CD14-positive monocyte (primary cell): ENCODE results near the gene SIRT7. TPM values are rescaled to one million over a fixed set of nuclear protein-coding genes. Genes with fewer than 3 reads are reported as not detected.

Source experiments
- DNase-seq, 3 donors: peaks; one replicate each; pipeline ENCODE4 v3.0.0-alpha.2; 2011 to 2022
- H2AFZ ChIP-seq: 2 replicates; pipeline ENCODE4 v1.6.0; 2012; ENCODE audit warnings: mild to moderate bottlenecking, low read depth, low read length, inconsistent platforms; ENCODE audit not compliant: insufficient read depth, poor library complexity, severe bottlenecking
- H3K27ac ChIP-seq, 2 donors: 1 replicate in 1 of 2; 2 replicates in 1 of 2; pipeline ENCODE4 v1.5.1; 2012 to 2013; ENCODE audit warnings: low read length in 2 of 2, control low read depth in 1 of 2, inconsistent platforms in 1 of 2, low read depth in 1 of 2, mild to moderate bottlenecking in 1 of 2
- H3K27me3 ChIP-seq, 2 donors: one replicate each; pipeline versions ENCODE4 v1.6.0 to v1.6.1; 2011 to 2013; ENCODE audit warnings: low read length in 2 of 2; ENCODE audit not compliant: control insufficient read depth in 2 of 2, insufficient read depth in 2 of 2
- H3K36me3 ChIP-seq, 2 donors: replicated peaks in 1 of 2; 1 replicate in 1 of 2; 2 replicates in 1 of 2; pipeline versions ENCODE4 v1.5.1 to v1.6.1; 2012 to 2013; ENCODE audit warnings: low read length in 2 of 2, control low read depth in 1 of 2, inconsistent platforms in 1 of 2, mild to moderate bottlenecking in 1 of 2; ENCODE audit not compliant: insufficient read depth in 2 of 2, control insufficient read depth in 1 of 2
- H3K4me1 ChIP-seq, 2 donors: 1 replicate in 1 of 2; 2 replicates in 1 of 2; pipeline versions ENCODE4 v1.5.1 to v1.6.1; 2012 to 2013; ENCODE audit warnings: low read length in 2 of 2, control low read depth in 1 of 2, inconsistent platforms in 1 of 2, mild to moderate bottlenecking in 1 of 2, moderate library complexity in 1 of 2; ENCODE audit not compliant: insufficient read depth in 2 of 2, control insufficient read depth in 1 of 2
- H3K4me2 ChIP-seq: replicated peaks from 2 replicates; pipeline ENCODE3; 2012; ENCODE audit warnings: low read length, moderate library complexity, mild to moderate bottlenecking; ENCODE audit not compliant: poor library complexity, severe bottlenecking; ENCODE audit errors: extremely low read depth
- H3K4me3 ChIP-seq, 3 experiments: fragments of 200-600 bp in 1 of 3; sonication (generic) in 1 of 3; replicated peaks in 1 of 3; 1 replicate in 2 of 3; 2 replicates in 1 of 3; pipeline ENCODE4 v1.5.1; 2011 to 2013; ENCODE audit warnings: low read length in 3 of 3, mild to moderate bottlenecking in 3 of 3, control low read depth in 2 of 3, low read depth in 2 of 3, inconsistent platforms in 1 of 3, moderate library complexity in 1 of 3
- H3K79me2 ChIP-seq: 2 replicates; pipeline ENCODE4 v1.6.0; 2012; ENCODE audit warnings: mild to moderate bottlenecking, control low read depth, inconsistent platforms, low read length, moderate library complexity; ENCODE audit not compliant: insufficient read depth
- H3K9ac ChIP-seq: 2 replicates; pipeline ENCODE4 v1.6.0; 2017; ENCODE audit warnings: low read length, mild to moderate bottlenecking; ENCODE audit not compliant: insufficient read depth, poor library complexity, severe bottlenecking
- H3K9me3 ChIP-seq, 2 donors: replicated peaks in 1 of 2; 1 replicate in 1 of 2; 2 replicates in 1 of 2; pipeline versions ENCODE4 v1.5.1 to v1.6.1; 2012 to 2013; ENCODE audit warnings: low read length in 2 of 2, control low read depth in 1 of 2; ENCODE audit not compliant: control insufficient read depth in 1 of 2, insufficient read depth in 1 of 2
- H4K20me1 ChIP-seq: 2 replicates; pipeline ENCODE4 v1.6.0; 2012; ENCODE audit warnings: mild to moderate bottlenecking, low read length, control low read depth, moderate library complexity; ENCODE audit not compliant: insufficient read depth
- H3K27ac Mint-ChIP-seq, 7 donors: one replicate each; pipeline ENCODE4 v1.8.0; 2020; ENCODE audit warnings: mild to moderate bottlenecking in 7 of 7, mixed read lengths in 7 of 7, moderate library complexity in 6 of 7, inconsistent platforms in 2 of 7
- H3K27me3 Mint-ChIP-seq, 3 donors: one replicate each; pipeline ENCODE4 v1.8.0; 2021 to 2022; ENCODE audit warnings: low read depth in 3 of 3, mild to moderate bottlenecking in 3 of 3, mixed read lengths in 3 of 3, moderate library complexity in 3 of 3, inconsistent platforms in 1 of 3
- H3K36me3 Mint-ChIP-seq, 2 donors: one replicate each; pipeline ENCODE4 v1.8.0; 2020; ENCODE audit warnings: mixed read lengths in 2 of 2, inconsistent platforms in 1 of 2, mild to moderate bottlenecking in 1 of 2
- H3K4me1 Mint-ChIP-seq: one replicate; pipeline ENCODE4 v1.8.0; 2020; ENCODE audit warnings: mild to moderate bottlenecking, mixed read lengths
- H3K4me3 Mint-ChIP-seq, 2 donors: one replicate each; pipeline ENCODE4 v1.8.0; 2020; ENCODE audit warnings: mild to moderate bottlenecking in 2 of 2, mixed read lengths in 2 of 2, moderate library complexity in 1 of 2
- H3K9me3 Mint-ChIP-seq, 7 donors: one replicate each; pipeline ENCODE4 v1.8.0; 2020 to 2022; ENCODE audit warnings: mixed read lengths in 7 of 7, mild to moderate bottlenecking in 6 of 7, moderate library complexity in 6 of 7, inconsistent platforms in 2 of 7
- WGBS: methylation state at CpG from one replicate; pipeline ENCODE4 v1.1.5; 2013; ENCODE audit warnings: missing lambda C conversion rate; ENCODE audit not compliant: insufficient coverage; 5-methylcytosine and 5-hydroxymethylcytosine counted together
- intact Hi-C, 2 donors: fragments of 100-400 bp; cut with micrococcal nuclease; formaldehyde crosslinking; loops; one replicate each; pipeline versions ENCODE4 v1.15.0 to v1.15.1; 2023
- polyA plus RNA-seq, 3 donors: library from polyadenylated mRNA; depleted of rRNA in 1 of 3; unstranded in 2 of 3; stranded (reverse) in 1 of 3; fragments of 300-500 nt in 2 of 3; fragments of >200 nt in 1 of 3; fragmentation: Illumina TruSeq in 2 of 3; gene quantifications; 1 replicate in 2 of 3; 2 replicates in 1 of 3; pipeline ENCODE4 v1.2.3, GENCODE V29; 2012 to 2021
- TF ChIP-seq, protein P1 (sequence below): fragments of 200-600 bp; IDR thresholded peaks from one replicate; pipeline ENCODE4 v1.8.0; 2022; ENCODE audit warnings: antibody characterized with exemption, mild to moderate bottlenecking

Gene SIRT7
- polyA plus RNA-seq, 3 donors, result 22.5 to 73.5 (median 23.7) TPM

- H3K4me1 ChIP-seq, result peaks cover 10 to 19% of the 10 kb centered on the region in 2 donors
- no peaks in the 10 kb centered on the region for H4K20me1 ChIP-seq
- peak overlapping the region in 2 of 3 experiments; percentile 14 to 70 for H3K4me3 ChIP-seq
- TF ChIP-seq, protein P1, sequence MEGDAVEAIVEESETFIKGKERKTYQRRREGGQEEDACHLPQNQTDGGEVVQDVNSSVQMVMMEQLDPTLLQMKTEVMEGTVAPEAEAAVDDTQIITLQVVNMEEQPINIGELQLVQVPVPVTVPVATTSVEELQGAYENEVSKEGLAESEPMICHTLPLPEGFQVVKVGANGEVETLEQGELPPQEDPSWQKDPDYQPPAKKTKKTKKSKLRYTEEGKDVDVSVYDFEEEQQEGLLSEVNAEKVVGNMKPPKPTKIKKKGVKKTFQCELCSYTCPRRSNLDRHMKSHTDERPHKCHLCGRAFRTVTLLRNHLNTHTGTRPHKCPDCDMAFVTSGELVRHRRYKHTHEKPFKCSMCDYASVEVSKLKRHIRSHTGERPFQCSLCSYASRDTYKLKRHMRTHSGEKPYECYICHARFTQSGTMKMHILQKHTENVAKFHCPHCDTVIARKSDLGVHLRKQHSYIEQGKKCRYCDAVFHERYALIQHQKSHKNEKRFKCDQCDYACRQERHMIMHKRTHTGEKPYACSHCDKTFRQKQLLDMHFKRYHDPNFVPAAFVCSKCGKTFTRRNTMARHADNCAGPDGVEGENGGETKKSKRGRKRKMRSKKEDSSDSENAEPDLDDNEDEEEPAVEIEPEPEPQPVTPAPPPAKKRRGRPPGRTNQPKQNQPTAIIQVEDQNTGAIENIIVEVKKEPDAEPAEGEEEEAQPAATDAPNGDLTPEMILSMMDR, result peak; percentile 92
- H3K27ac ChIP-seq, result no peak overlapping the region
- H3K79me2 ChIP-seq, result no peaks in the 10 kb centered on the region
- Mint-ChIP-seq H3K36me3 (peaks cover 0 to 6% of the 10 kb centered on the region in 2 donors), H3K27ac (no peak overlapping the region), H3K4me1 (peaks cover 5% of the 10 kb centered on the region), H3K9me3 (peaks cover 0 to 12% (median 4%) of the 10 kb centered on the region in 7 donors), H3K4me3 (peak overlapping the region; percentile 60 to 82), H3K27me3 (peaks cover 38 to 67% (median 46%) of the 10 kb centered on the region in 3 donors)
- WGBS, result under 1% methylated on average over 111 of the region's 112 CpGs
- peaks cover 22 to 52% of the 10 kb centered on the region in 2 donors for H3K27me3 ChIP-seq
- H3K36me3 ChIP-seq, result no peaks in the 10 kb centered on the region
- H2AFZ ChIP-seq, result peak overlapping the region; percentile 85
- H3K9me3 ChIP-seq, result peaks cover 0 to 6% of the 10 kb centered on the region in 2 donors
- intact Hi-C loops, result loop anchor here (1.0 to 5.0 kb wide), 3 partner anchors 62 to 193 kb away; partner anchors contain the start of genes CENPX (in 1 of the 2) and LRRC45 (in 1 of the 2)
- peak; percentile 62 to 83 (median 66) for DNase-seq
- peak overlapping the region; percentile 40 for H3K9ac ChIP-seq
- H3K4me2 ChIP-seq, result peak overlapping the region; percentile 79
Measured at GRCh38 chr17:81959362-81960129, 41.6 kb upstream of the SIRT7 start.

DNA sequence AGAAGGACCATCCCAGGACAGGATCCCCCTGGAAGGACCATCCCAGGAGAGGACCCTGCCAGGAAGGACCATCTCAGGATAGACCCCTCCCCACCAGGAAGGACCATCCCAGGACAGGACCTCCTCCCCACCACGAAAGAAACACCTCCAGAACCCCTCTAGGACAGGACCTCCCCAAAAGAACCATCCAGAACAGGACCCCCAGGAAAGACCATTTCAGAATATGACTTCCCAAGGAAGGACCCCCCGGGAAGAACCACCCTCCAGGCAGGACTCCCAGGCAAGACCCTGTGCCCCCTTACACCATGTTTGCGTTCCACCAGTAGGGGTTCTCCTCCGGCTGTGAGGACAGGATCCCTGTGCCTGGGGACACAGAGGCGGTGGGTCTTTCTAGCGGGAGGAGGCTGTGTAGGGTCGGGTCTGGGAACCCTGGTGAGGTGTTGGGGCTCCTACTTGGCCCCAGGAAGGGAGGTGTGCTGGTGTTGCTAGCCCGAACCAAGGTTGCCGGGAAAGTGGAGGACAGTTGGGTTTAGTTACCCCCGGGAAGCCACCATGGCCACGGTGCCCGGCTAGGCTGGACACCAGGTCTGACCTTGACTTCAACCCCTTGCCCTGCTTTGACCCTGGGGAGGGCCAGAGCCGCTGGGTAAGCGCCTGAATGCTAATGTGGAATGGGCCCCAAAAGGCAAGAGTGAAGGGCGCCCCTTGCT, 40.8 kb upstream of the SIRT7 start:
- H3K36me3 ChIP-seq, result no peaks in the 10 kb centered on the region
- H3K4me1 Mint-ChIP-seq, result peaks cover 5% of the 10 kb centered on the region
- H4K20me1 ChIP-seq, result no peaks in the 10 kb centered on the region
- no peak overlapping the region for H3K27ac Mint-ChIP-seq
- peaks cover 22 to 46% of the 10 kb centered on the region in 2 donors for H3K27me3 ChIP-seq
- peaks cover 0 to 6% of the 10 kb centered on the region in 2 donors for H3K9me3 ChIP-seq
- H2AFZ ChIP-seq, result peak overlapping the region; percentile 85
- peak overlapping the region; percentile 79 for H3K4me2 ChIP-seq
- no peak overlapping the region for H3K27ac ChIP-seq
- H3K9ac ChIP-seq, result peak overlapping the region; percentile 40
- intact Hi-C loops, result loop anchor here (1.0 to 2.0 kb wide), 2 partner anchors 63 to 64 kb away; partner anchors contain the start of genes CENPX (in 1 of the 2) and LRRC45 (in 1 of the 2)
- H3K4me3 Mint-ChIP-seq, result peak overlapping the region; percentile 60 to 82
- WGBS, result 69% methylated on average over 12 of the region's 15 CpGs
- H3K79me2 ChIP-seq, result no peaks in the 10 kb centered on the region
- H3K27me3 Mint-ChIP-seq, result peaks cover 32 to 59% (median 40%) of the 10 kb centered on the region in 3 donors
- peak in 1 of 3 donors; percentile 4 for DNase-seq
- peaks cover 10 to 19% of the 10 kb centered on the region in 2 donors for H3K4me1 ChIP-seq
- TF ChIP-seq, protein P1, result no peak
- peaks cover 0 to 10% (median 4%) of the 10 kb centered on the region in 7 donors for H3K9me3 Mint-ChIP-seq
- H3K4me3 ChIP-seq, result peak overlapping the region in 1 of 3 experiments; percentile 70
- H3K36me3 Mint-ChIP-seq, result peaks cover 0 to 6% of the 10 kb centered on the region in 2 donors
